NT2/D1 (cell line): ENCODE results near the gene ELMO1.

Experiments used
- YY1 ChIP-seq: IDR thresholded peaks from 2 replicates; pipeline ENCODE4 v1.6.1; 2011; ENCODE audit not compliant: insufficient read length, insufficient read depth
- ZNF274 ChIP-seq: IDR thresholded peaks from 2 replicates; pipeline ENCODE4 v1.6.1; 2011; ENCODE audit warnings: mild to moderate bottlenecking, low read depth, low read length

DNA sequence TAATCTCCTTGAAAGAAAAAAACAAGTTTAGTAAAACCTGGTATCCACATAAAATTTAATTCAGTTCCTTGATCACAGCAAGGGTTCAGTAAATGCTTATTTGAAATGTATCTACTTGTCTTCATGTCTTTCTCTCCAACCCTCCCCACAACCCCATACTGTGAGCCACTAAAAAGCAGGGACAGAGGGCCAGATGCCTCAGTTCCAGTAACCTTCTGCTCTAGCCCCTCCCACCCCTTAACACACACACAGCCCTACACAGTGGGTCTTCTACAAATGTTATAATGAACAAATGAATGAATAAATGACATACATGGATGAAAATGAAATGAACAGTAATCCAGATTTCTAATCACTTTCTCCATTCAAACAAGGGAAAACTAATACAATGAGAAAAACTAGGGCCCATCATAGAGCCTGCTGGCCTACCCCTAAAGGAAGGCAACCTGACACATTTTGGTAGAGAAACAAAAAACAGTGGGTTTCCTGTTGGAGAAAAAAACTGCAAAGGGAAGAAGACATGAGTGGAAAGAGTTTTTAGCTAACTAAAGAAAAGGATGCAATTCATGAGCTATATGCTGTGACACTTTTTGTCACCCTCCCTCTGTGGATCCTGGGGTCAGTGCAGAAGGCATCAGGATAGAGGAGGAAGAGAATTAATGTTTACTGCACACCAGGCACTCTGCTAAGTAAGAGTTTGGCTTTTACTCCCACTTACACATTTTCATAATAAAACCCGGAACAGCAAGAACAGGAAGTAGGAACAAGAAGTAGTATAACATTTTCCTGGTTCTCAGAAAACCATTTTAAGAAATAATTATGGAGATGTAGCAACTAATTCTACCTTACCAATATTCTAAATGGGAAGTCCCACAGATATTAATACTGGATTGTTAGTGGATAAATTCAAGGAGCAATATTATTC, 38.1 kb downstream of the ELMO1 start:
- TF ChIP-seq ZNF274: no peak
- TF ChIP-seq YY1: no peak
